GM11168 (cell line): Measurements from ENCODE around the gene NINJ1.

ENCODE experiments used
- in situ Hi-C: fragments of 300-500 bp; cut with MboI; formaldehyde crosslinking; loops from one replicate; pipeline ENCODE4 v1.12.0; 2022; ENCODE audit warnings: low sequenced_read_pairs; ENCODE audit not compliant: unreplicated experiment

The NINJ1 gene

DNA sequence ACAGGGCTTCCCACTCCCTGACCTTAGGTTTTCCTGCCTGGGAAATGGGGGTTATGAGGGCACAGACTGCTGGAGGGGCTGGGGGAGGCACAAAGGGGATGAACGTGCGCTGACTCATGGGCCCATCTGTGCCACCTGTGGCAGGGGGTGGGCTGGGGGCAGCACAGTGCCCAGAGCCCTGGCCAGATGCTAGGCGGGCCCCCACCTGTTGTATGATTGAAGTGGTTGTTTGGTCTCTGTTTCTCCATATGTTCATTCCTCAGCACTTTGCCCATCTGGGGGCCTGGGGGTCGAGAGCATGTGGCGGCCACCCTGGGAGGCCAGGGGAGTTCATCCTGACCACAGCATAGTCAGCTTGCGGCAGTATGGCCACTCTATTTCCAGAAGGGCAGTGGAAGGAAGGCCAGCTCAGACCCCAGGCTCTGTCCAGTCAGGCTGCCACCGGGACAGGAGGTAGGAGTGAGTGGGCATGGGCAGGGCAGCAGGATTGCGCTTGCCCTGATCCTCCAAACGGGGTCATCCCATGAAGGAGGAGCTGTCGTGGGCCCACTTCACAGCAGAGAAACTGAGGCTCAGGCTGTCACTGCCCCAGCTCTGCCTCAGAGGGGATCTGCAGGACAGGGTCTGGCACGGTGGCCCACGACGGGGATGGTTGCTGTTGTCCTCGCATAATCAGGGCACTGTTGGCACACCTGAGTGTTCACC is 841 bp upstream of the NINJ1 start:
- in situ Hi-C loops: no loop called here

DNA sequence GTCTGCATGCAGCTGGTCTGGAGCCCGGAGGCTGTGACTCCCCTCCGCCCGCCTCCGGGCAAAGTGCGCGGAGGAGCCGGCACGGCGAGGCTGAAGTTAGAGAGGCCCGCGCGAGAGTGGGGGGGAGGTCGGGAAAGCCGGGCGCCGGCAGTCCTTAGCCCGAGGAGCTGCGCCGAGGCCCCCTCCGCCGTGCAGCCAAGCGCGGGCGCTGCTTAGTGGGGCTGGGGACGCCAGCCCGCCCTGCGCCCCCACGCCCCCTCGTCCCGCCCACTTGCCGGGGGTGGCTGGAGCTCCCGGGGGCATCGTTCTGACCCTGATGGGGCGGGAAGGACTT is 403 bp downstream of the NINJ1 start:
- in situ Hi-C loops: no loop called here

DNA sequence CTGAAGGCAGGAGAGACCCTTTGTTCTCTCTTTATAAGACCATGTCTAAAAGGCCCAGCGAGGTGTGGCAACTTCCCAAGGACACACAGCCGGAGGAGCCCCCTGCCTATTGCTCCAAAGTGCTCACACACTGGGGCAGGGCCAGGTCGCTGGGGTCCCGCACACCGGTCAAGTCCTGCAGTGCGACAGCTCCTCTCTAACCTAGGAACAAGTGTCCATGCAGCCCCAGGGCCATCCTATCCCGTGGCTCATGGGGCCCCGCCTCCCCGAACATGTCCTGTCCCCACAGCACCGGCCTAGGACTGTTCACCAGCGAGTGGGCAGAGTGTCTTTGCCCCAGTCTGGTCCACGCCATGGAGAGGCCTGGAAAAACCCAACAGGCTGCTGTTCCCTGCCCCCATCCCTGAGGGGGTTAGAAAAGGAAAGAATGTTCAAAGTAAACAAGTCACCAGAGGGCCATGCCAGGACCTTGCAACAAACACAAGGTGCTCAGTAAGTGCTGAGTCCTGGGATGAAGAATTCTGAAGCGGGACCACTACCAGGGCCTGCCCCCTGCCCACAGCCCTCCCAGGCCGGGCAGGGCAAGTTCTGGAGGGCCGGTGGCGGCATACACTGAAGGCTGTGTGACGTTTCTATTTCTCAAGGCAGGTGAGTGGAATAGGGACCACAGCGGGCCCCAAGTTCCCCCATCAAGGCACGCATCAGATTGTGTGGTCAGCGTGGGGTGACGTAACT is 938 bp downstream of the NINJ1 start:
- in situ Hi-C loops: no loop called here

DNA sequence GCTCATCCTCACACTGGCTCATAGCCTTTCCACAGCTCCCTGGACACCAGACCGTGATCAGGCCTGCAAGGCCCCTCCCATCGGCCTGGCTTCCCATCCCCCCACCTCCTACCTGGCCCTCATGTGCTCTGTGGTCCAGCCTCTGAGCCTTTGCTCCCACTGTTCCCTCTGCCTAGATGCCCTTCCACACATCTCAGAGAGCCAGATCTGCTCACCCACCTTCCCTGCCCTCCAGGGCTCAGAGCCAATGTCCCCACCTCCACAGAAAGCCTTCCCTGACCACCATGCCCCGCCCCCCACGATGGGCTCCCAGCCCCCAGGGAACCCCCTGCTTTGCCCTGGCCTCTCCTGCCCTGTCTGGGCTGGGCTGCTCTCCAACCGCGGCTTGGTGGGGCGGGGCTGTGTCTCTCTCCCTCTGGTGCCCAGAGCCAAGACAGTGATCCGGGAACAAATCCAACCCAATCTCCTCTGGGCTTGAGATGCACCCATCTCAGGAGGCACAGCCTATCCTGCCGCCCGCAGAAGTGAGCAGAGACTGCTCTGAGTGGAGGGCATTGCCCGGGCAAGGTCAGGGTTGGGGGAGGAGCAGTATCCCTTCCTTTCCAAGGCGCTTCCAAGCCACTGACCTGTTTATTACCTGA is 1.6 kb downstream of the NINJ1 start:
- in situ Hi-C loops: no loop called here

DNA sequence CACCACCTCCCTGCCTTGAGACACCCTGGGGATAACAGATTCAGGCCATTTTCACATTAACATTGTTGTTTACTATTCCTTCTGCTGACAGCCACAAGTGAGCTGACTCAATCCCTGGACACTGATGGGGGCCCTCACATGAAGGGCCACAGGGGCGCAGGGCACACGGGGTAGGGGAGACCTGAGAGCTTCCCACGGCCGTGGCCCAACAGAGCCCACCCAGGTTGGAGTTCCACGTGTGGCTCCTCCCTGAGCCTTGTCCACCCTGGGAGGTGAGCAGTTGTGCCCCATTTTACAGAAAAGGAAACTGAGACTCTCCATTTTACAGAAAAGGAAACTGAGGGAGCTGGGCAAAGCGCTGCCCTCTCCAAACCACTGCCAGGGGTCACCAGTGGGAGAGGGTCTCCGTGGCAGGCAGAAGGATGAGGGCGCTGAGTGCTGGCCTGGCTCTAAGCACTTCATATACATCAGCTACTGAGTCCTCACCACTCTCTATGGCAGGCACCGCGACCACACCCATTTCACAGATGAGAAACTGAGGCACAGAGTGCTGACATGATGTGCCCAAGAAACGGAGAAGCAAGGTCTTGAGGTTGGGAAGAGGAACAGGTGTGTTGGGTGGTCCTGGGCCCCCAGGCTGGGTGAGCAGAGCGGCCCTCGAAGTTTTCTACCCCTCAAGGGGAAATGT is 2.3 kb downstream of the NINJ1 start:
- in situ Hi-C loops: no loop called here

DNA sequence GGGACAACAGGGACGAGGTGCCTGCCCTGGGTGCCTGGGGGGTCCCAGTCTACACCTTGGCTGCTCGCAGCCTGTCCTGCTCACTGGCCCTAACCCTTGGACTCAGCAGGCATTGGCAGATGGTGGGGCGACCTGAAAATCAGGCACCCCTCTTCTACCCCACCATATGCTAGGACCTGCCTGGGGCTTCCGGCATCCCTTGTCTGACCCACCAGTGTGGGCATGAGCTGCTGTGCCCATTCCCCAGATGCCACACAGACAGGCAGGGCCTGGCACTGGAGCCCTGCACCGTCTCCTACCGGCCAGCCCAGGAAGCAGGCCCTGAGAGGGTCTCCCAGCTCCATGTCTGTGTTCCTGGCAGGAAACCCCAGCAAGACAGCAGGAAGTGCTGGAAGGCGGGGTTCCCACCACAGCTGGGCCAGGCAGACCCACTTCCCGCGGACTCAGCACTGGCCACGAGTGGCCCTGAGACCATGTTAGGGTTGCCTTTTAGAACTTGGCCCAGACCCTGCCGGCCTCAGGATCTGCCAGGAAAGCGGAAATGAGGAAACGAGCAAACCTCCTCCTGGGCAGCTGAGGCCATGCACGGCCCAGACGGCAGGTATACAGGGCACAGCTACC is 3.1 kb downstream of the NINJ1 start:
- in situ Hi-C loops: no loop called here

DNA sequence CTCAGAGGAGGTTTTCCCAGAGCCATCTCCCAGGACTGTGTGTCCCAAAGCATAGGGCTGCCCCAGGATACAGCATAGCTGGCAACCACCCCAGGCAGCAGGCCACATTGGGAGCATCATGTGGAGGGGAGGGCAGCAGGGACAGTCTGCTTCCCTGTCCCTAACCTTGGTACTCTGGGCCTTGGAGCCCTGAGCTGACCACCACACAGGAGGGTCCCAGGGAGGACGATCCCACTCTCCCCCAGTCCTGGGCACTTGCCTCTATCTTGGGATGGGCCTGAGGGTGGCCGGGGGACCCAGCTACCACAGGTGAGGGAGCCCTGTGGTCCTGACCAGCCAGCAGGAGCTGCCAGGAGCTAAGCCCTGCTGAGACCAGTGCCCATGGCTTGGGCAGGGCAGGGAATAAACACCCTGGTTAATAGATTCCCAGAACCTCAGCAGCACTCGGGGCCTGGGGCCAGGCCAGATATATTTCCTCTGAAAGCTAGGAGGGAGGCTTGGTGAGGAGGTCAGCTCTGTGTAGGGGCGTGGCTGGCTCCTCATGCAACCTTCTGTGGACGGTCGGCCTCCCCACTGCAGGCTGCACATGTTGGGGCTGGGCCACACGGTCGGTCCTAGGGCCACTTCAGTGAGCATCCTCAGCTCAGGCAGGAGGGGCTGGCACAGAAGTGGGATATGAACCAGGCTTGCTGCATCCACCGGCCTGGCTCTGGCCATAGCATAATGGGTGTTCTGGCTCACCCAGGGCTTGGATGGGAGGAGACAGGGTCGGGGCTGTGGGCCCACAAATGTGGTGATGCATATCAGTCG is 4.2 kb downstream of the NINJ1 start:
- in situ Hi-C loops: no loop called here

DNA sequence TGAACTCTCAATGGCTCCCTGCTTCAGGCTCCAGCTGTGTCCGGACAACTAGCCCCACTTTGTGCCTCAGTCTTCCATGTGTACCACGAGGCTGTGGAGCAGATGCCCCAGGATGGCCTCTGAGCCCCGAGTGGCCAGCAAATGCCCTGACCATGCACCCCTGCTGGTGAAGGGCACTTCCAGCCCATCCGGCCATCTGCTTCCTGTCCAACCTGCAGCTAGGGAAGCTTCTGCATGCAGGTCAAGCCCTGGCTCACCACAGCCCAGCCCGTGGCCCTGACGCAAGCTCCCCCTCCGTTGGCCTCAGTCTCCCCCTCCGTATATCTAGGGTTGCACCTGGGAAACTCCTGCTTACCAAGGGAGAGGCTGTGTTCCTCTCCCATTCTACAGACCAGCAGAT is 4.8 kb downstream of the NINJ1 start:
- in situ Hi-C loops: no loop called here

DNA sequence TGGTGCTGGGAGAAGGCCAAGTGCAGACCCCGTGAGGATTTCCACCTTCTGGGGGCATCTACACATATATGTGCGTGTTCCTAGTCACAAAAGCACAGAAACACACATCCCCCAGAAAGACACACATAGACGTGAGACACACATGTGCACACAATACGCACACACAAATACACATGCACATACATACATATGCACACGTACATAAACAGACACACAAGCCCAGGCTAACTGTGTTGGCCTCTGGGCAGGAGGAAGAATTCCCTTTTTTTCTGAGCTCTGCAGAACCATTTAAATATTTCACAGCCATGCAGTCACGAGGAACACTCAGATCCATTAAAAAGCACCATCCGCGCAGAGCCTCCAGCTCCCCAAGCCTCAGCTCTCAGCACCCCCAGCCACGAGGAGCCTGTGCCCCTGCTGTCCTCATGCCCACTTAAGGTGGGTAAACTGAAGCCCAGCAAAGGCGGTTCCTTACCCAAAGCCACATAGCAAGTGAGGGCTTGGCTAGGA is 5.3 kb downstream of the NINJ1 start:
- in situ Hi-C loops: no loop called here

DNA sequence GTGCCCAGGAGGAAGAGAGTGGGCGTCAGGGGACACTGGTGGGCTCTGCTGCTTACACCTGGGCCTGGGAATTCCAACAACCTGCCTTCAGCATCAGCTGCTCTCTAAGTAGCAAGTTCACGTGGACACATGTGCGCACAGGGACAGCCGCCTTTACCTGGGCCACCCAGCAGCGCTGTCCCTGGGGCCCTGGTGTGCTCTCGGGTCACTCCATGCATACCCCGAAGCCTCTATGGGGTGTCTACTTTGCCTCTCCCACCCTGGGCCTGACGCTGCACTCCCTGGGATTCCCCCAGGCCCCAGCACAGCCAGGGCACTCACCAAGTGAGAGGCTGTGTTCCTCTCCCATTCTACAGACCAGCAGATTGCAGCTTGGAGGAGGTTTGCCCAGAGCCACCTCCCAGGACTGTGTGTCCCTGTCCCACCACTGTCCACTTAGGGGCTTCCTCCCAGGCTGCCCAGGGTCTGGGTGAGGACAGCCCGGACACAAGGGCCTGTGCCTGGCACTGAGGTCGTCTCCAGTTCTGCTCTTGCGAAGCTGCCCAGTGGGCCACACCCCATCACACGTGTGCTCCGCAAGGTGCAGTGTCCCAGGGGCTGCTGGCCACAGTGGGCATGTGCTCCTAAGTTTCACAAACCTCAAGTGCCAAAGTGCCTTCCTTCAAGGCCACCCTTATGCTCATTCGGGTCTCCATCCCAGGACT is 5.9 kb downstream of the NINJ1 start:
- in situ Hi-C loops: no loop called here

DNA sequence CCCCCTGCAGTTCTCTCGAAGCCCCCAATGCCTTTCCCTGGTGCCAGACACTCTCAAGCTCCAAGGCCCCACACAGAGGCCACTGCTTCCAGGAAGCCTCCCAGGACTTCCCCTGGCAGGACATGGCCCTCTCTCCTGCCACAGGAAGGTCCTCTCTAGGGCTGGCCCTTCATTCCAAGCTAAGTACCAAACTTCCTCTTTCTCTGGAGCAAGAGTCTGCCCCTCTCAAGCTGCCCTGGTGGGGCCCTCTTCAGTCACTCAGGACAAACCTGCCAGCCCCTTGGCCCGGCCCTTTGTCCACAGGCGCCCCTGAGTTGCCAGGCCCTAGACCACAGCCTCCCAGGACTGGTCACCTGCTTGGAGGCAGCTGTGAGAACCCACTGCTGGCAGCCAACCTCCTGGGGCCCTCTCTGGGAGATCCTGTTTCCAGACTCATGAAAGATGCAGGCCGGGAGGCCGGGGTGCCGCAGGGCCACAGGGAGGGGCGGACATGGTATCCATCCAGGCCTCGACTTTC is 6.6 kb downstream of the NINJ1 start:
- in situ Hi-C loops: no loop called here

DNA sequence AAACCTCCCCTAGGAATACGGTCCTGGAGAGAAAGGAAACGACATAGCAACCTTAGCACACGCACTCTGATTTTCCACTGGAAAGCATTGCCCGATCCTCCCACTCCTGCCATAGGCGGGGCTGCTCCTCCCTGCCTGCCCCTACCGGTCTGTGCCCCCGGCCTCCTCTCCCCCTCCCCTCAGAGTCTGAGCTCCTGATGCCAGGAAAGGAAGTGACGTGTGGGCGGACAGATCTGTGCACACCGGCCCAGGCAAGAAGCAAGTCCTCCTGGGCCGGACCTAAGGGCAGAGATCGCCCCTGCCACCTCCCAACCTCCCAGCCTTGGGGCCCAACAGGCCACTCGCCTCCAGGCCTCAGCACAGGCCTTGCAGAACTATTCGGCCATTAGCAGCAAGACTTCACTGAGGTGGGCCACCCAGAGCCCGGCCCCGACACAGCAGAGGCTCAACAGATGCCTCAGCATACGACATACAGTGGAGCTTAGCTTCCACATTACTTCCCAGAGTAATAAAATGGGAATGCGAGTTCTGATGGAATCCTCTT is 7.2 kb downstream of the NINJ1 start:
- in situ Hi-C loops: no loop called here

DNA sequence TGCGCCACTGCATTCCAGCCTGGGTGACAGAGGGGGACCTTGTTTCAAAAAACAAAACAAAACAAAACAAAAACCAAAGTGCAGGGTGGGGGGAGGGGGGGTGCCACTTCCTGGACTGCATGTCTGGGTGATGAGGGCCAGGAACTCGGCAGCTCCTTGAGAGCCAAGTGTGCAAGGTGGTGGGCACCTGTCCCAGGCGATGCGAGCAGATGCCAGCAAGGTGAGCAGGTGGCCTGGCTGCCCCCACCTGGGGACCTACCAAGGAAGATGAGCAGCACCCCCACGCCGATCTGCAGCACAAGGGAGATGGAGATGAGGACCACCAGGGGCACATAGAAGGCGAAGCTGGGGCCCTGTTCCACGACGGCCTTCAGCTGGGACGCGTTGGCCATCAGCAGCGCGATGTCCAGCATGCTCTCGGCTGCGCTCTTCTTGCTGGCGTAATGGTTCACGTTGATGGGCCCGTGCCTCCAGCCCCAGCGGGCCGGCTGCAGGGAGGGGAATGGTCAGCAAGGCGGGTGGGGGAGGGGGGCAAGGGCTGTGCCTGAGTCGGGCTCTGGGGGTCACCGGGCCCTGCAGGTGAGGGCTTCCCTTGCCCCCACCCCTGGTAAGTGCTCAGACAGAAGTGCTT is 7.8 kb downstream of the NINJ1 start:
- in situ Hi-C loops: no loop called here

DNA sequence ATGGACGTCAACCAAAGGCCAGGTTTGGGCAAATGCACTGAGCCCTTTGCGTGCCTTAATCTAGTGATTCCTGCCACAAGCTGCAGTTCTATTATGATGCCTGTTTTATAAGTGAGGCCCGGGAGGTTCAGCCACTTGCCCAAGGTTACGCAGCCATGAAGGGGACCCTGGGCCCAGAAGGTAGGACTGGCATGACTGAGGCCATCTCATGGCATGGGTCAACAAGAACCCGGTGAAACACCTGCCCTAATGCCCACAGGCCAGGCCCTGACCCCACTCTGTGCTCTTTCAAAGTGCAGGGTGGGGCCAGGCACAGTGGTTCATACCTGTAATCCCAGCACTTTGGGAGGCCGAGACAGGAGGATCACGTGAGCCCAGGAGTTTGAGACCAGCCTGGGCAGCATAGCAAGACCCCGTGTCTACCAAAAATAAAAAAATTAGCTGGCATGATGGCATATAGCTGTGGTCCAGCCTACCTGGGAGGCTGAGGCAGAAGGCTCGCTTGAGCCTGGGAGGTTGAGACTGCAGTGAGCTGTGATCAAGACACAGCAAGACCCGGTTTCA is 8.6 kb downstream of the NINJ1 start:
- in situ Hi-C loops: no loop called here

DNA sequence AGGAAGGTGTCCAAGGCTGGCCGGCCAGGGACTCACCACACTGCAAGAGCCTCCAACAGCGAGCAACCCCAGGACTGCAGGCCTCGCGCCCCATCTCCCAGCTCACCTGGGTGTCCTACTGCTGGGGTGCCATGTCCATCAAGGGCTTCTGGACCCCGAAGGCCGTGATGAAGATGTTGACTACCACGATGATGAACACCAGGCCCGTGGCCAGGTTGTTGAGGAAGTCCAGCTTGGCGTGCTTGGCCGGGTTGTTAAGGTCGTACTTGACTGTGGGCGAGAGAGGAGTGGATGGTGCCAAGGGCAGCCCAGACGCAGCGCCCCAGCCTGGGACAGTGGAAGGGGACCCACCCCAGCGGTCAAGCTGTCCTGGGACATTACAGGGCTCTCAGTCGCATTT is 9.3 kb downstream of the NINJ1 start:
- in situ Hi-C loops: no loop called here

DNA sequence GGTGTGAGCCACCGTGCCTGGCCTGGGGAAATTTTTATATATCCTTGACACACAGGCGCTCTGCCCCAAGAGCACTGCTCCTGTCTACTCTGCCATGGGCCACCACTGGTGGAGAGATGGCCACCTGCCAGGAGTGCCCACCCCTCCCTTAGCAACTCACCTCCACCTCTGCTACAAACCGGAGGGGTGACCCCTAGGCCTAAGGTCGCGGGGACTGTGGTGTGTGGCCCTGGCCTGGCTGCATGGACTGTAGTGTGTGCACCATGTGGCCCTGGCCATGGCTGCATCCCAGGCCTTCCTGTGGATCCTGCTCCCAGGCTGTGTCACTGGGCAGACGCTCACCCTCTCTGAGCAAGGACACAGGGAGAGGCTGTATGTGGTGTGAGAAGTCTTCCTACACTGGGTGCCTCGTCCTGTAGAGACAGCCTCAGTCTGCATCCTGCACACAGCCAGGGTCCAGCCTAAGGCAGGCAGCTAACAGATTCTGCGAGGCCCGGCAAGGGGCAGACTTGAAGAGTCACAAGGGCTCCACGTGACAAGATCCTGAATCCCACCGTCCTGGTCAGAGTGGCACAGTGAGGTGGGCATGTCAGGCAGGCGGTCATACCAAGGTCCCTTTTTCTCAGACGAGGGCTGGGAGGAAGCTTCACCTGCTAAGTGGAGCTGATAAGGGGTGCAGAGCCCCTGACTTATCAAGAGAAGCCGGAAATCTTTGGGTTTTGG is 10.3 kb downstream of the NINJ1 start:
- in situ Hi-C loops: no loop called here

DNA sequence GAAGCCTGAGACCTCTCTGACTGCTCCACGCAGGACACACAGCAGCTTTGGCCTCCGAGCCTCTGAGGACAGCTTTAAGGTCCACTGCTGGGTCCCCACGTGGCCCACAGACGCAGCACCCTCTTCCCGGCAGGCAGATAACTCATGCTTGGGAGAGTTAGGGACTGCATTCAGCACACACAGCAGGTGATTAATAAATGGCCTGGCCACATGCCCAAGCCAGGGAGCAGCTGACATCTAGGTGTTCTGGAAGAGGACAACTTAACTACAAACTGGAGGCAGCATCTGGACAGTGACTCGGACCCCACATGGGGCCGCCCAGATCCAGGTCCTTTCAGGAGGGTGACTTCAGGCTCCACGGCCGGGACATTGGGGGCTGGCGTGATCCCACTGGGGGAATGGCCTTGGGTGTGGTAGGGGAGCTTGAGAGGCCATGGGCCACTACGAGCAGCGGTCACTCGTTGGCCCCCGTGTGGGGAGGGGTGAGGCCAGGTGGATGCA is 11.3 kb downstream of the NINJ1 start:
- in situ Hi-C loops: no loop called here
